Peyer's patch (tissue), 4 donors: ENCODE measurements around the gene BAG5. TPM values are rescaled to one million over a fixed set of nuclear protein-coding genes. Genes with fewer than 3 reads are reported as not detected.
"Not testable (repeated sequence)": the region's sequence is repeated elsewhere in the genome, so short reads cannot be mapped to it uniquely, and the experiment has no call there.

ENCODE experiments used
- DNase-seq, 3 donors: peaks; one replicate each; pipeline ENCODE4 v3.0.0-alpha.2; 2017 to 2019
- H3K27ac ChIP-seq, 4 donors: fragments of 200-600 bp; sonication (generic); one replicate each; pipeline ENCODE4 v1.5.1; 2016 to 2019
- H3K27me3 ChIP-seq, 2 donors: fragments of 200-600 bp; sonication (generic); one replicate each; pipeline ENCODE4 v1.5.1; 2019
- H3K36me3 ChIP-seq, 3 donors: fragments of 200-600 bp; sonication (generic); one replicate each; pipeline ENCODE4 v1.5.1; 2016 to 2019
- H3K4me1 ChIP-seq, 4 donors: fragments of 200-600 bp; sonication (generic); one replicate each; pipeline ENCODE4 v1.5.1; 2016 to 2019
- H3K4me3 ChIP-seq, 4 donors: fragments of 200-600 bp; sonication (generic); 1 replicate in 3 of 4; 2 replicates in 1 of 4; pipeline ENCODE4 v1.5.1; 2016 to 2019; ENCODE audit warnings: mild to moderate bottlenecking in 1 of 4
- H3K9me3 ChIP-seq, 4 donors: fragments of 200-600 bp; sonication (generic); one replicate each; pipeline ENCODE4 v1.5.1; 2016 to 2019; ENCODE audit warnings: mild to moderate bottlenecking in 1 of 4
- CTCF ChIP-seq, 6 experiments: fragments of 450-650 bp in 4 of 6; fragments of 200-600 bp in 2 of 6; sonication (generic) in 1 of 6; IDR thresholded peaks; one replicate each; pipeline ENCODE4 v1.5.1; 2017 to 2019; ENCODE audit warnings: antibody characterized with exemption in 6 of 6, mild to moderate bottlenecking in 3 of 6, moderate library complexity in 1 of 6
- POLR2A ChIP-seq, 2 donors: fragments of 450-650 bp; IDR thresholded peaks; one replicate each; pipeline ENCODE4 v1.5.1; 2017; ENCODE audit warnings: antibody characterized with exemption in 2 of 2, mild to moderate bottlenecking in 2 of 2, moderate library complexity in 2 of 2
- total RNA-seq, 4 donors: library from RNA; depleted of rRNA; stranded (reverse); fragments of >200 nt; gene quantifications; one replicate each; pipeline ENCODE4 v1.1.0, GENCODE V29; 2016

BAG5 gene
- total RNA-seq, 4 donors from 2014 or later, result 18.0 to 38.0 (median 19.5) TPM

GRCh38 chr14:103526247-103526913, 36.1 kb downstream of the BAG5 start:
- TF ChIP-seq CTCF (IDR thresholded peaks at IDR 0.05), result no peak
- TF ChIP-seq POLR2A (IDR thresholded peaks at IDR 0.05), result no peak
- no peak for DNase-seq
- peaks cover 6 to 75% (median 36%) of the 10 kb centered on the region in 4 donors for H3K4me1 ChIP-seq
- H3K36me3 ChIP-seq, result no peaks in the 10 kb centered on the region
- no peak overlapping the region for H3K4me3 ChIP-seq
- peaks cover 0 to 6% of the 10 kb centered on the region in 2 donors for H3K27me3 ChIP-seq
- H3K27ac ChIP-seq, result no peak overlapping the region
- H3K9me3 ChIP-seq, result no peaks in the 10 kb centered on the region

GRCh38 chr14:103525430-103526246, 36.8 kb downstream of the BAG5 start:
- not testable (repeated sequence) for H3K27me3 ChIP-seq, H3K4me3 ChIP-seq, H3K9me3 ChIP-seq, H3K27ac ChIP-seq, H3K36me3 ChIP-seq, DNase-seq
- H3K4me1 ChIP-seq, result peaks cover 6 to 70% (median 40%) of the 10 kb centered on the region in 4 donors

GRCh38 chr14:103524002-103524935, 38.2 kb downstream of the BAG5 start:
- Histone ChIP-seq H3K4me3 (no peak overlapping the region), H3K9me3 (no peaks in the 10 kb centered on the region), H3K27ac (no peak overlapping the region), H3K4me1 (peaks cover 0 to 71% (median 34%) of the 10 kb centered on the region in 4 donors), H3K27me3 (peaks cover 0 to 6% of the 10 kb centered on the region in 2 donors), H3K36me3 (no peaks in the 10 kb centered on the region)
- DNase-seq, result no peak
- no peak for TF ChIP-seq CTCF (IDR thresholded peaks at IDR 0.05)
- no peak for TF ChIP-seq POLR2A (IDR thresholded peaks at IDR 0.05)

- Histone ChIP-seq H3K4me1 (peaks cover 0 to 77% (median 33%) of the 10 kb centered on the region in 4 donors), H3K36me3 (no peaks in the 10 kb centered on the region), H3K9me3 (no peaks in the 10 kb centered on the region), H3K27ac (no peak overlapping the region), H3K4me3 (no peak overlapping the region), H3K27me3 (peaks cover 0 to 6% of the 10 kb centered on the region in 2 donors)
- DNase-seq, result no peak
- no peak for TF ChIP-seq POLR2A (IDR thresholded peaks at IDR 0.05)
- TF ChIP-seq CTCF (IDR thresholded peaks at IDR 0.05), result no peak
Measured at GRCh38 chr14:103523575-103523954, 38.9 kb downstream of the BAG5 start.

GRCh38 chr14:103522649-103523574, 39.5 kb downstream of the BAG5 start, which contains the start of gene CKB:
TSS of gene CKB (minus strand) at chr14:103522830. CDS start at chr14:103522493, 337 bp downstream.
- Histone ChIP-seq H3K9me3 (no peaks in the 10 kb centered on the region), H3K36me3 (no peaks in the 10 kb centered on the region), H3K4me1 (peaks cover 0 to 77% (median 27%) of the 10 kb centered on the region in 4 donors), H3K27me3 (peaks cover 0 to 6% of the 10 kb centered on the region in 2 donors), H3K27ac (peak within 1 kb of the TSS; percentile 49 to 87 (median 71)), H3K4me3 (peak within 1 kb of the TSS; percentile 45 to 70 (median 62))
- TF ChIP-seq CTCF (IDR thresholded peaks at IDR 0.05) (no peak), POLR2A (IDR thresholded peaks at IDR 0.05) (no peak)
- DNase-seq, result peak in 1 of 3 donors; percentile 71
